ENCODE results near the gene ELL2. TPM values are rescaled to one million over a fixed set of nuclear protein-coding genes. Genes with fewer than 3 reads are reported as not detected.
A peak's percentile ranks its signal among the peaks of the same experiment; 100 is the strongest.

The ELL2 gene
- total and polyA plus RNA-seq, 2 of the 13 experiments (the other 11 are each of a cell fraction or from before 2014, with no cell fraction given), result 78.9 to 97.1 TPM

- intact Hi-C loops (cut with micrococcal nuclease; ENCODE audit: unreplicated experiment), result no loop called here
- Histone ChIP-seq H3K27me3 (ENCODE audit: control insufficient read depth in 1 of 2, insufficient read depth in 2 of 2, low read length in 2 of 2) (no peaks in the 10 kb centered on the region), H3K9ac (ENCODE audit: insufficient read depth, low read depth, low read length) (peak overlapping the region; percentile 52), H3K36me3 (replicated peaks in 1 of 2; ENCODE audit: control insufficient read depth in 1 of 2, insufficient read depth in 2 of 2, low read length in 2 of 2) (no peaks in the 10 kb centered on the region), H3K9me3 (ENCODE audit: low read length) (no peaks in the 10 kb centered on the region), H3K79me2 (ENCODE audit: insufficient read depth, low read length) (peaks cover 13% of the 10 kb centered on the region), H3K4me3 (replicated peaks in 1 of 3; ENCODE audit: insufficient read depth in 1 of 3, low read depth in 2 of 3, low read length in 3 of 3) (no peak overlapping the region), H3K4me2 (ENCODE audit: low read depth, low read length) (peak overlapping the region; percentile 21; the same call in 1 of the 2 replicates), H3K27ac (ENCODE audit: extremely low read length, insufficient read depth, low read length) (peak overlapping the region; percentile 91), H2AFZ (ENCODE audit: low read length) (no peak overlapping the region), H4K20me1 (ENCODE audit: insufficient read depth, low read length) (no peaks in the 10 kb centered on the region), H3K4me1 (ENCODE audit: insufficient read depth, low read length) (peaks cover 75% of the 10 kb centered on the region)
- TF ChIP-seq MAFF (IDR thresholded peaks at IDR 0.05; ENCODE audit: low read depth, low read length), result peak; percentile 72; the same call in 1 of the 2 replicates
- peak; percentile 58 to 78 for TF ChIP-seq MAFK (conservative IDR thresholded peaks at IDR 0.05 in 1 of 2, IDR thresholded peaks at IDR 0.05 in 1 of 2; ENCODE audit: low read length in 2 of 2)
- TF ChIP-seq CEBPG (CRISPR knock-in tag; IDR thresholded peaks at IDR 0.05), result no peak
- ChIA-PET POLR2A (interaction anchor here (1.2 to 6.2 kb wide), 7 partner anchors 12 to 133 kb away, joined by 3 to 125 read pairs (median 13); partner anchors contain the start of gene ELL2), CTCF (ENCODE audit: low intra/inter-chr PET ratio, low total read pairs) (no interaction called here)
- no TSS peak for BruUV-seq (replicated peaks)
- in situ Hi-C loops (cut with HindIII; ENCODE audit: extremely low pct_ligation_motif_present, low pct_unique_long_range_greater_than_20kb), result no loop called here
- ATAC-seq (no peak), FAIRE-seq (no peak), DNase-seq (ENCODE audit: low spot score) (no peak)
- WGBS (ENCODE audit: low lambda C conversion rate), result 65% methylated on average over 1 of the region's 1 CpG
Observed at GRCh38 chr5:95985249-95985648, 23.6 kb upstream of the ELL2 start.

GRCh38 chr5:95984287-95984938 lies 22.8 kb upstream of the ELL2 start:
- in situ Hi-C loops (cut with HindIII; ENCODE audit: extremely low pct_ligation_motif_present, low pct_unique_long_range_greater_than_20kb) (no loop called here), intact Hi-C loops (cut with micrococcal nuclease; ENCODE audit: unreplicated experiment) (no loop called here)
- no peak for FAIRE-seq
- no peaks in the 10 kb centered on the region for H3K27me3 ChIP-seq (ENCODE audit: control insufficient read depth in 1 of 2, insufficient read depth in 2 of 2, low read length in 2 of 2)
- 0 out of 2 replicates have a peak overlapping the region, but pooled peaks have one; percentile 4 for H3K4me2 ChIP-seq (ENCODE audit: low read depth, low read length)
- no peak overlapping the region for H3K4me3 ChIP-seq (replicated peaks in 1 of 3; ENCODE audit: insufficient read depth in 1 of 3, low read depth in 2 of 3, low read length in 3 of 3)
- CTCF ChIA-PET (ENCODE audit: low intra/inter-chr PET ratio, low total read pairs), result no interaction called here
- peaks cover 67% of the 10 kb centered on the region for H3K4me1 ChIP-seq (ENCODE audit: insufficient read depth, low read length)
- 93% methylated on average over 2 of the region's 2 CpGs for WGBS (ENCODE audit: low lambda C conversion rate)
- POLR2A ChIA-PET, result interaction anchor here (1.2 to 6.2 kb wide), 3 partner anchors 18 to 134 kb away, joined by 3 to 125 read pairs (median 35); partner anchors contain the start of gene ELL2
- H3K9me3 ChIP-seq (ENCODE audit: low read length), result no peaks in the 10 kb centered on the region
- H2AFZ ChIP-seq (ENCODE audit: low read length), result no peak overlapping the region
- DNase-seq (ENCODE audit: low spot score), result no peak
- no peaks in the 10 kb centered on the region for H4K20me1 ChIP-seq (ENCODE audit: insufficient read depth, low read length)
- no peak for ATAC-seq
- no TSS peak for BruUV-seq (replicated peaks)
- H3K79me2 ChIP-seq (ENCODE audit: insufficient read depth, low read length), result peaks cover 13% of the 10 kb centered on the region
- H3K27ac ChIP-seq (ENCODE audit: extremely low read length, insufficient read depth, low read length), result peak overlapping the region; percentile 40
- no peaks in the 10 kb centered on the region for H3K36me3 ChIP-seq (replicated peaks in 1 of 2; ENCODE audit: control insufficient read depth in 1 of 2, insufficient read depth in 2 of 2, low read length in 2 of 2)
- no peak overlapping the region for H3K9ac ChIP-seq (ENCODE audit: insufficient read depth, low read depth, low read length)
- TF ChIP-seq HES4 (CRISPR knock-in tag; IDR thresholded peaks at IDR 0.05; ENCODE audit: borderline replicate concordance) (no peak), ZNF460 (CRISPR knock-in tag; IDR thresholded peaks at IDR 0.05; ENCODE audit: borderline replicate concordance) (no peak), MLLT10 (CRISPR knock-in tag; IDR thresholded peaks at IDR 0.05) (no peak), SMAD1 (CRISPR knock-in tag; IDR thresholded peaks at IDR 0.05; ENCODE audit: borderline replicate concordance, low read depth) (no peak), ZFP36L1 (CRISPR knock-in tag; IDR thresholded peaks at IDR 0.05) (no peak), ZNF44 (CRISPR knock-in tag; IDR thresholded peaks at IDR 0.05) (no peak), HOXD1 (CRISPR knock-in tag; IDR thresholded peaks at IDR 0.05) (no peak), ZNF263 (CRISPR knock-in tag; IDR thresholded peaks at IDR 0.05) (no peak), SRSF4 (IDR thresholded peaks at IDR 0.05; ENCODE audit: low read depth, low read length, poor library complexity, severe bottlenecking) (no peak), ZNF883 (CRISPR knock-in tag; IDR thresholded peaks at IDR 0.05; ENCODE audit: not compliant biosample characterization) (no peak), HNF4A (CRISPR knock-in tag; IDR thresholded peaks at IDR 0.05) (no peak), ZBTB46 (CRISPR knock-in tag; IDR thresholded peaks at IDR 0.05; ENCODE audit: borderline replicate concordance) (no peak), ARNT2 (CRISPR knock-in tag; IDR thresholded peaks at IDR 0.05; ENCODE audit: low read depth) (no peak), THAP7 (CRISPR knock-in tag; IDR thresholded peaks at IDR 0.05) (no peak)

All from HepG2 (cell line).